Measurements from ENCODE around the gene LLCFC1.

LLCFC1 gene

GRCh38 chr7:142927085-142927745, 12.1 kb upstream of the LLCFC1 start:
- DNase-seq (ENCODE audit: low spot score), result no peak
- ChIA-PET CTCF (no interaction called here), POLR2A (ENCODE audit: low non-redundant PET) (no interaction called here)
- no peak overlapping the region for H3K27ac ChIP-seq
- TF ChIP-seq CTCF (conservative IDR thresholded peaks at IDR 0.05; ENCODE audit: low read depth), result no peak

GRCh38 chr7:142927949-142928348, 11.3 kb upstream of the LLCFC1 start:
- TF ChIP-seq CTCF (conservative IDR thresholded peaks at IDR 0.05; ENCODE audit: low read depth), result no peak
- no peak for DNase-seq (ENCODE audit: low spot score)
- CTCF ChIA-PET, result interaction anchor here (0.7 kb wide), 1 partner anchor 188 kb away, joined by 3 read pairs; no protein-coding TSS in a partner anchor
- POLR2A ChIA-PET (ENCODE audit: low non-redundant PET), result no interaction called here
- H3K27ac ChIP-seq, result no peak overlapping the region

GRCh38 chr7:142930126-142930730, 9.1 kb upstream of the LLCFC1 start:
- no peak for TF ChIP-seq CTCF (conservative IDR thresholded peaks at IDR 0.05; ENCODE audit: low read depth)
- CTCF ChIA-PET, result no interaction called here

GRCh38 chr7:142932386-142933091, 6.7 kb upstream of the LLCFC1 start:
- no peak overlapping the region for H3K27ac ChIP-seq
- ChIA-PET CTCF (no interaction called here), POLR2A (ENCODE audit: low non-redundant PET) (no interaction called here)
- DNase-seq (ENCODE audit: low spot score), result no peak
- no peak for TF ChIP-seq CTCF (conservative IDR thresholded peaks at IDR 0.05; ENCODE audit: low read depth)

More at GRCh38 chr7:142930126-142930730, 9.1 kb upstream of the LLCFC1 start:
- no peak for DNase-seq (ENCODE audit: low spot score)
- H3K27ac ChIP-seq, result no peak overlapping the region
- POLR2A ChIA-PET (ENCODE audit: low non-redundant PET), result no interaction called here

- ChIA-PET POLR2A (ENCODE audit: low non-redundant PET) (no interaction called here), CTCF (no interaction called here)
- no peak overlapping the region for H3K27ac ChIP-seq
- TF ChIP-seq CTCF (conservative IDR thresholded peaks at IDR 0.05; ENCODE audit: low read depth), result no peak
- DNase-seq (ENCODE audit: low spot score), result no peak
Measured at GRCh38 chr7:142933092-142933475, 6.2 kb upstream of the LLCFC1 start.

- TF ChIP-seq CTCF (conservative IDR thresholded peaks at IDR 0.05; ENCODE audit: low read depth), result no peak
- ChIA-PET CTCF (no interaction called here), POLR2A (ENCODE audit: low non-redundant PET) (no interaction called here)
- H3K27ac ChIP-seq, result no peak within 1 kb of the TSS
- no peak for DNase-seq (ENCODE audit: low spot score)
Measured at GRCh38 chr7:142933624-142934023, 5.7 kb upstream of the LLCFC1 start, which contains the start of gene TRPV5. TRPV5 (minus strand) TSS chr7:142933746; CDS start chr7:142933459, 287 bp downstream.
